PC-3 (cell line): Measurements from ENCODE around the gene NAP1L4.

Experiments used
- EZH2phosphoT487 ChIP-seq: fragments of 300-600 bp; sonication (generic); IDR thresholded peaks from 2 replicates; pipeline ENCODE4 v1.6.1; 2018; ENCODE audit warnings: mild to moderate bottlenecking, antibody characterized with exemption, low read length, borderline replicate concordance
- TF ChIP-seq, protein P1 (sequence below): fragments of 300-600 bp; sonication (generic); conservative IDR thresholded peaks from 2 replicates; pipeline ENCODE4 v1.5.1; 2017; ENCODE audit warnings: antibody characterized with exemption, low read depth, mild to moderate bottlenecking, low read length

DNA sequence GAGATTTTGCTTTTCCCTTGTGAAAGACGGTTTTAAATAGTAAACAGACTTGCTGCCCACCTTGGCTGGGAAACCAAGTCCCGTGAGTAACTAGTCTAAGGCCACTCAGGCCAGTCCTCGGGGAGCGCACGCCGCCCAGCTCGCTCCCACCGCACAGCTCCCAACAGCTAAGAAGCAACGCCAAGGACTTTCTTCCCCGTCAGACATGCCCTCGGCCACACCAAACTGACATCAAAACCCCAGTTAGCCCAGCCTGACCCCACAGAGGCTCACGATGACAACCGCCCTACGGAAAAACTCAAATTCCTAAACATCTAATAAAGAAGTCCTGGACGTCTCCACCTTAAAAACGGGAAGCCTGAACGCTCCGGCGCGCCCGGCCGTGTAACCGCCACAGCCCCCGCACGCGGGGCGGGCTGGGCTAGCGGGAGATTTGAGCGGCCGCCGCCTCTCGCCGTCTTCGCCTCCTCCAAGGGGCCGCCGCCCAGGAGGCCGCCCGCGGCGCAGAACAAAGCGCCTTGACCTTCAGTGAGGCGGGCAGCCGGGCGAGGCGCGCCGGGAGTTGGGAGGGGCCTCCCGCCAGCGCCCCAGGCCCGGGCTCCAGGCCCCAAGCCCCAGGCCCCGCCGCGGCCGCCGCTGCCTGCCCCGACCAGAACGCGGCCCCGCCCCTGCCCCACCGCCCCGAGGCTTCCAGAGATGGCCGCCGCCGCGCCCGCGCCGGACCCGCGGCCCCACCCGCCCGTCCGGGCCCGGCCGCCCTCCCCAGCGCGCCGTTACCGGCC is 486 bp downstream of the NAP1L4 start:
- no peak for TF ChIP-seq EZH2phosphoT487
- TF ChIP-seq, protein P1, sequence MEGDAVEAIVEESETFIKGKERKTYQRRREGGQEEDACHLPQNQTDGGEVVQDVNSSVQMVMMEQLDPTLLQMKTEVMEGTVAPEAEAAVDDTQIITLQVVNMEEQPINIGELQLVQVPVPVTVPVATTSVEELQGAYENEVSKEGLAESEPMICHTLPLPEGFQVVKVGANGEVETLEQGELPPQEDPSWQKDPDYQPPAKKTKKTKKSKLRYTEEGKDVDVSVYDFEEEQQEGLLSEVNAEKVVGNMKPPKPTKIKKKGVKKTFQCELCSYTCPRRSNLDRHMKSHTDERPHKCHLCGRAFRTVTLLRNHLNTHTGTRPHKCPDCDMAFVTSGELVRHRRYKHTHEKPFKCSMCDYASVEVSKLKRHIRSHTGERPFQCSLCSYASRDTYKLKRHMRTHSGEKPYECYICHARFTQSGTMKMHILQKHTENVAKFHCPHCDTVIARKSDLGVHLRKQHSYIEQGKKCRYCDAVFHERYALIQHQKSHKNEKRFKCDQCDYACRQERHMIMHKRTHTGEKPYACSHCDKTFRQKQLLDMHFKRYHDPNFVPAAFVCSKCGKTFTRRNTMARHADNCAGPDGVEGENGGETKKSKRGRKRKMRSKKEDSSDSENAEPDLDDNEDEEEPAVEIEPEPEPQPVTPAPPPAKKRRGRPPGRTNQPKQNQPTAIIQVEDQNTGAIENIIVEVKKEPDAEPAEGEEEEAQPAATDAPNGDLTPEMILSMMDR: no peak
